HepG2 (cell line): ENCODE results near the gene PCDHA13.
"Not testable (repeated sequence)": the region's sequence is repeated elsewhere in the genome, so short reads cannot be mapped to it uniquely, and the experiment has no call there.

ENCODE experiments used
- EZH2 ChIP-seq: conservative IDR thresholded peaks from 2 replicates; pipeline ENCODE4 v1.6.1; 2012; ENCODE audit warnings: mild to moderate bottlenecking, low read depth, low read length, moderate library complexity
- MYC ChIP-seq: sonication (generic); formaldehyde crosslinking; IDR thresholded peaks from 2 replicates; pipeline ENCODE4 v1.9.0; 2021; ENCODE audit warnings: missing genetic modification reagents, borderline replicate concordance
- PHF21A ChIP-seq: sonication (generic); formaldehyde crosslinking; IDR thresholded peaks from 2 replicates; pipeline ENCODE4 v1.5.0; 2020; ENCODE audit warnings: mild to moderate bottlenecking, missing genetic modification reagents
- SRF ChIP-seq: IDR thresholded peaks from 2 replicates; pipeline ENCODE4 v1.6.1; 2011; ENCODE audit warnings: mild to moderate bottlenecking, low read depth, low read length, moderate library complexity
- ZZZ3 ChIP-seq: sonication (generic); formaldehyde crosslinking; IDR thresholded peaks from 2 replicates; pipeline ENCODE4 v1.4.0; 2020; ENCODE audit warnings: missing genetic modification reagents, mild to moderate bottlenecking, borderline replicate concordance
- TF ChIP-seq, protein P1 (sequence below), 2 experiments: sonication (generic) in 1 of 2; formaldehyde crosslinking in 1 of 2; IDR thresholded peaks; 2 replicates each; pipeline versions ENCODE4 v1.5.1 to v1.6.1; 2011 to 2020; ENCODE audit warnings: borderline replicate concordance in 1 of 2, low read depth in 1 of 2, low read length in 1 of 2, mild to moderate bottlenecking in 1 of 2, missing genetic modification reagents in 1 of 2, moderate library complexity in 1 of 2
- TF ChIP-seq, protein P2 (sequence below): sonication (generic); formaldehyde crosslinking; IDR thresholded peaks from 2 replicates; pipeline ENCODE4 v1.5.0; 2020; ENCODE audit warnings: mild to moderate bottlenecking, missing genetic modification reagents, moderate library complexity
- TF ChIP-seq, protein P3 (sequence below): IDR thresholded peaks from 2 replicates; pipeline ENCODE4 v1.6.1; 2018; ENCODE audit warnings: missing genetic modification reagents
- TF ChIP-seq, protein P4 (sequence below): sonication (generic); formaldehyde crosslinking; conservative IDR thresholded peaks from 2 replicates; pipeline ENCODE4 v1.4.0; 2020; ENCODE audit warnings: missing genetic modification reagents

DNA sequence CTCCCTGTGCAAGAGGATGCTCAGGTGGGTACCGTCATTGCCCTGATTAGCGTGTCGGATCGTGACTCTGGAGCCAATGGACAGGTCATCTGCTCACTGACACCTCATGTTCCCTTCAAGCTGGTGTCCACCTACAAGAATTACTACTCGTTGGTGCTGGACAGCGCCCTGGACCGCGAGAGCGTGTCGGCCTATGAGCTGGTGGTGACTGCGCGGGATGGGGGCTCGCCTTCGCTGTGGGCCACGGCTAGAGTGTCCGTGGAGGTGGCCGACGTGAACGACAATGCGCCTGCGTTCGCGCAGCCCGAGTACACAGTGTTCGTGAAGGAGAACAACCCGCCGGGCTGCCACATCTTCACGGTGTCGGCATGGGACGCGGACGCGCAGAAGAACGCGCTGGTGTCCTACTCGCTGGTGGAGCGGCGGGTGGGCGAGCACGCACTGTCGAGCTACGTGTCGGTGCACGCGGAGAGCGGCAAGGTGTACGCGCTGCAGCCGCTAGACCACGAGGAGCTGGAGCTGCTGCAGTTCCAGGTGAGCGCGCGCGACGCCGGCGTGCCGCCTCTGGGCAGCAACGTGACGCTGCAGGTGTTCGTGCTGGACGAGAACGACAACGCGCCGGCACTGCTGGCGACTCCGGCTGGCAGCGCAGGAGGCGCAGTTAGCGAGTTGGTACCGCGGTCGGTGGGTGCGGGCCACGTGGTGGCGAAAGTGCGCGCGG, 5.2 kb upstream of the PCDHA13 start:
- TF ChIP-seq, protein P1, sequence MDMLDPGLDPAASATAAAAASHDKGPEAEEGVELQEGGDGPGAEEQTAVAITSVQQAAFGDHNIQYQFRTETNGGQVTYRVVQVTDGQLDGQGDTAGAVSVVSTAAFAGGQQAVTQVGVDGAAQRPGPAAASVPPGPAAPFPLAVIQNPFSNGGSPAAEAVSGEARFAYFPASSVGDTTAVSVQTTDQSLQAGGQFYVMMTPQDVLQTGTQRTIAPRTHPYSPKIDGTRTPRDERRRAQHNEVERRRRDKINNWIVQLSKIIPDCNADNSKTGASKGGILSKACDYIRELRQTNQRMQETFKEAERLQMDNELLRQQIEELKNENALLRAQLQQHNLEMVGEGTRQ (IDR thresholded peaks at IDR 0.05; ENCODE audit: low read depth, low read length), result not testable (repeated sequence)
- TF ChIP-seq, protein P1 (CRISPR knock-in tag; IDR thresholded peaks at IDR 0.05; ENCODE audit: borderline replicate concordance), result not testable (repeated sequence)
- not testable (repeated sequence) for TF ChIP-seq SRF; MYC; ZZZ3; EZH2; PHF21A (CRISPR knock-in tag)
- TF ChIP-seq, protein P2, sequence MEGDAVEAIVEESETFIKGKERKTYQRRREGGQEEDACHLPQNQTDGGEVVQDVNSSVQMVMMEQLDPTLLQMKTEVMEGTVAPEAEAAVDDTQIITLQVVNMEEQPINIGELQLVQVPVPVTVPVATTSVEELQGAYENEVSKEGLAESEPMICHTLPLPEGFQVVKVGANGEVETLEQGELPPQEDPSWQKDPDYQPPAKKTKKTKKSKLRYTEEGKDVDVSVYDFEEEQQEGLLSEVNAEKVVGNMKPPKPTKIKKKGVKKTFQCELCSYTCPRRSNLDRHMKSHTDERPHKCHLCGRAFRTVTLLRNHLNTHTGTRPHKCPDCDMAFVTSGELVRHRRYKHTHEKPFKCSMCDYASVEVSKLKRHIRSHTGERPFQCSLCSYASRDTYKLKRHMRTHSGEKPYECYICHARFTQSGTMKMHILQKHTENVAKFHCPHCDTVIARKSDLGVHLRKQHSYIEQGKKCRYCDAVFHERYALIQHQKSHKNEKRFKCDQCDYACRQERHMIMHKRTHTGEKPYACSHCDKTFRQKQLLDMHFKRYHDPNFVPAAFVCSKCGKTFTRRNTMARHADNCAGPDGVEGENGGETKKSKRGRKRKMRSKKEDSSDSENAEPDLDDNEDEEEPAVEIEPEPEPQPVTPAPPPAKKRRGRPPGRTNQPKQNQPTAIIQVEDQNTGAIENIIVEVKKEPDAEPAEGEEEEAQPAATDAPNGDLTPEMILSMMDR (CRISPR knock-in tag), result not testable (repeated sequence)
- TF ChIP-seq, protein P3, sequence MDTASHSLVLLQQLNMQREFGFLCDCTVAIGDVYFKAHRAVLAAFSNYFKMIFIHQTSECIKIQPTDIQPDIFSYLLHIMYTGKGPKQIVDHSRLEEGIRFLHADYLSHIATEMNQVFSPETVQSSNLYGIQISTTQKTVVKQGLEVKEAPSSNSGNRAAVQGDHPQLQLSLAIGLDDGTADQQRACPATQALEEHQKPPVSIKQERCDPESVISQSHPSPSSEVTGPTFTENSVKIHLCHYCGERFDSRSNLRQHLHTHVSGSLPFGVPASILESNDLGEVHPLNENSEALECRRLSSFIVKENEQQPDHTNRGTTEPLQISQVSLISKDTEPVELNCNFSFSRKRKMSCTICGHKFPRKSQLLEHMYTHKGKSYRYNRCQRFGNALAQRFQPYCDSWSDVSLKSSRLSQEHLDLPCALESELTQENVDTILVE (CRISPR knock-in tag), result not testable (repeated sequence)
- TF ChIP-seq, protein P4, sequence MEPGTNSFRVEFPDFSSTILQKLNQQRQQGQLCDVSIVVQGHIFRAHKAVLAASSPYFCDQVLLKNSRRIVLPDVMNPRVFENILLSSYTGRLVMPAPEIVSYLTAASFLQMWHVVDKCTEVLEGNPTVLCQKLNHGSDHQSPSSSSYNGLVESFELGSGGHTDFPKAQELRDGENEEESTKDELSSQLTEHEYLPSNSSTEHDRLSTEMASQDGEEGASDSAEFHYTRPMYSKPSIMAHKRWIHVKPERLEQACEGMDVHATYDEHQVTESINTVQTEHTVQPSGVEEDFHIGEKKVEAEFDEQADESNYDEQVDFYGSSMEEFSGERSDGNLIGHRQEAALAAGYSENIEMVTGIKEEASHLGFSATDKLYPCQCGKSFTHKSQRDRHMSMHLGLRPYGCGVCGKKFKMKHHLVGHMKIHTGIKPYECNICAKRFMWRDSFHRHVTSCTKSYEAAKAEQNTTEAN (CRISPR knock-in tag), result not testable (repeated sequence)
